Measurements from ENCODE around the gene SORL1-AS1.
A peak's percentile ranks its signal among the peaks of the same experiment; 100 is the strongest.
"Not testable (repeated sequence)": the region's sequence is repeated elsewhere in the genome, so short reads cannot be mapped to it uniquely, and the experiment has no call there.

SORL1-AS1 gene

GRCh38 chr11:121485216-121485615 is 32.4 kb upstream of the SORL1-AS1 start:
- no peak overlapping the region for H3K4me3 ChIP-seq (ENCODE audit: low read depth, low read length)
- H3K9ac ChIP-seq (ENCODE audit: low read length): no peak overlapping the region
- no peak overlapping the region for H3K27ac ChIP-seq (ENCODE audit: low read depth, low read length)
- no peaks in the 10 kb centered on the region for H3K9me3 ChIP-seq (ENCODE audit: control insufficient read depth, insufficient read depth, low read depth, low read length)
- peaks cover 31% of the 10 kb centered on the region for H3K36me3 ChIP-seq (ENCODE audit: control insufficient read depth, insufficient read depth, low read length)
- H3K27me3 ChIP-seq (ENCODE audit: control insufficient read depth, insufficient read depth, low read length): no peaks in the 10 kb centered on the region
- peaks cover 20% of the 10 kb centered on the region for H3K4me1 ChIP-seq (ENCODE audit: control insufficient read depth, insufficient read depth, low read length)

GRCh38 chr11:121483805-121484480 is 31.2 kb upstream of the SORL1-AS1 start:
- Histone ChIP-seq H3K36me3 (ENCODE audit: control insufficient read depth, insufficient read depth, low read length) (peaks cover 20% of the 10 kb centered on the region), H3K9ac (ENCODE audit: low read length) (no peak overlapping the region), H3K4me1 (ENCODE audit: control insufficient read depth, insufficient read depth, low read length) (peaks cover 32% of the 10 kb centered on the region), H3K27ac (ENCODE audit: low read depth, low read length) (no peak overlapping the region; the same call in 1 of the 2 replicates), H3K9me3 (ENCODE audit: control insufficient read depth, insufficient read depth, low read depth, low read length) (no peaks in the 10 kb centered on the region), H3K27me3 (ENCODE audit: control insufficient read depth, insufficient read depth, low read length) (no peaks in the 10 kb centered on the region), H3K4me3 (ENCODE audit: low read depth, low read length) (no peak overlapping the region)

- H3K9ac ChIP-seq (ENCODE audit: low read length): peak overlapping the region; percentile 39
- H3K9me3 ChIP-seq (ENCODE audit: control insufficient read depth, insufficient read depth, low read depth, low read length): no peaks in the 10 kb centered on the region
- H3K27ac ChIP-seq (ENCODE audit: low read depth, low read length): peak overlapping the region; percentile 36; the same call in 1 of the 2 replicates
- peaks cover 43% of the 10 kb centered on the region for H3K4me1 ChIP-seq (ENCODE audit: control insufficient read depth, insufficient read depth, low read length)
- no peaks in the 10 kb centered on the region for H3K27me3 ChIP-seq (ENCODE audit: control insufficient read depth, insufficient read depth, low read length)
- H3K36me3 ChIP-seq (ENCODE audit: control insufficient read depth, insufficient read depth, low read length): peaks cover 15% of the 10 kb centered on the region; the same call in 1 of the 2 replicates
- H3K4me3 ChIP-seq (ENCODE audit: low read depth, low read length): no peak overlapping the region
Observed at GRCh38 chr11:121482231-121483129, 29.7 kb upstream of the SORL1-AS1 start.

GRCh38 chr11:121481484-121482230 is 28.9 kb upstream of the SORL1-AS1 start:
- H3K9ac ChIP-seq (ENCODE audit: low read length): not testable (repeated sequence)

GRCh38 chr11:121479698-121480238 is 27.0 kb upstream of the SORL1-AS1 start:
- Histone ChIP-seq H3K27ac (ENCODE audit: low read depth, low read length) (peak overlapping the region; percentile 0), H3K4me3 (ENCODE audit: low read depth, low read length) (peak overlapping the region; percentile 6; the same call in 1 of the 2 replicates), H3K9me3 (ENCODE audit: control insufficient read depth, insufficient read depth, low read depth, low read length) (no peaks in the 10 kb centered on the region), H3K4me1 (ENCODE audit: control insufficient read depth, insufficient read depth, low read length) (peaks cover 53% of the 10 kb centered on the region), H3K36me3 (ENCODE audit: control insufficient read depth, insufficient read depth, low read length) (peaks cover 13% of the 10 kb centered on the region; the same call in 1 of the 2 replicates), H3K27me3 (ENCODE audit: control insufficient read depth, insufficient read depth, low read length) (no peaks in the 10 kb centered on the region), H3K9ac (ENCODE audit: low read length) (no peak overlapping the region)

More at GRCh38 chr11:121481484-121482230, 28.9 kb upstream of the SORL1-AS1 start:
- not testable (repeated sequence) for H3K4me3 ChIP-seq (ENCODE audit: low read depth, low read length); H3K27me3 ChIP-seq (ENCODE audit: control insufficient read depth, insufficient read depth, low read length); H3K9me3 ChIP-seq (ENCODE audit: control insufficient read depth, insufficient read depth, low read depth, low read length)
- Histone ChIP-seq H3K27ac (ENCODE audit: low read depth, low read length) (peak overlapping the region; percentile 36; the same call in 1 of the 2 replicates), H3K36me3 (ENCODE audit: control insufficient read depth, insufficient read depth, low read length) (peaks cover 15% of the 10 kb centered on the region; the same call in 1 of the 2 replicates), H3K4me1 (ENCODE audit: control insufficient read depth, insufficient read depth, low read length) (peaks cover 48% of the 10 kb centered on the region)

- Histone ChIP-seq H3K9ac (ENCODE audit: low read length) (peak overlapping the region; percentile 6), H3K4me1 (ENCODE audit: control insufficient read depth, insufficient read depth, low read length) (peaks cover 53% of the 10 kb centered on the region), H3K27ac (ENCODE audit: low read depth, low read length) (peak overlapping the region; percentile 0), H3K36me3 (ENCODE audit: control insufficient read depth, insufficient read depth, low read length) (peaks cover 10% of the 10 kb centered on the region; the same call in 1 of the 2 replicates), H3K27me3 (ENCODE audit: control insufficient read depth, insufficient read depth, low read length) (no peaks in the 10 kb centered on the region), H3K9me3 (ENCODE audit: control insufficient read depth, insufficient read depth, low read depth, low read length) (no peaks in the 10 kb centered on the region), H3K4me3 (ENCODE audit: low read depth, low read length) (peak overlapping the region; percentile 8)
Observed at GRCh38 chr11:121478895-121479697, 26.3 kb upstream of the SORL1-AS1 start.

GRCh38 chr11:121478226-121478894 is 25.6 kb upstream of the SORL1-AS1 start:
- peak overlapping the region; percentile 0 for H3K27ac ChIP-seq (ENCODE audit: low read depth, low read length)
- H3K4me3 ChIP-seq (ENCODE audit: low read depth, low read length): peak overlapping the region; percentile 8
- H3K9ac ChIP-seq (ENCODE audit: low read length): peak overlapping the region; percentile 6
- H3K36me3 ChIP-seq (ENCODE audit: control insufficient read depth, insufficient read depth, low read length): peaks cover 6% of the 10 kb centered on the region; the same call in 1 of the 2 replicates
- H3K9me3 ChIP-seq (ENCODE audit: control insufficient read depth, insufficient read depth, low read depth, low read length): no peaks in the 10 kb centered on the region
- H3K4me1 ChIP-seq (ENCODE audit: control insufficient read depth, insufficient read depth, low read length): peaks cover 50% of the 10 kb centered on the region
- no peaks in the 10 kb centered on the region for H3K27me3 ChIP-seq (ENCODE audit: control insufficient read depth, insufficient read depth, low read length)

GRCh38 chr11:121476379-121477032 is 23.7 kb upstream of the SORL1-AS1 start:
- H3K9me3 ChIP-seq (ENCODE audit: control insufficient read depth, insufficient read depth, low read depth, low read length): no peaks in the 10 kb centered on the region
- no peak overlapping the region for H3K9ac ChIP-seq (ENCODE audit: low read length)
- H3K4me1 ChIP-seq (ENCODE audit: control insufficient read depth, insufficient read depth, low read length): peaks cover 40% of the 10 kb centered on the region
- H3K4me3 ChIP-seq (ENCODE audit: low read depth, low read length): no peak overlapping the region
- no peak overlapping the region for H3K27ac ChIP-seq (ENCODE audit: low read depth, low read length)
- no peaks in the 10 kb centered on the region for H3K27me3 ChIP-seq (ENCODE audit: control insufficient read depth, insufficient read depth, low read length)
- peaks cover 6% of the 10 kb centered on the region; the same call in 1 of the 2 replicates for H3K36me3 ChIP-seq (ENCODE audit: control insufficient read depth, insufficient read depth, low read length)

- no peak overlapping the region for H3K4me3 ChIP-seq (ENCODE audit: low read depth, low read length)
- H3K27ac ChIP-seq (ENCODE audit: low read depth, low read length): no peak overlapping the region
- H3K9ac ChIP-seq (ENCODE audit: low read length): no peak overlapping the region
- no peaks in the 10 kb centered on the region for H3K27me3 ChIP-seq (ENCODE audit: control insufficient read depth, insufficient read depth, low read length)
- H3K36me3 ChIP-seq (ENCODE audit: control insufficient read depth, insufficient read depth, low read length): peaks cover 23% of the 10 kb centered on the region; the same call in 1 of the 2 replicates
- H3K4me1 ChIP-seq (ENCODE audit: control insufficient read depth, insufficient read depth, low read length): peaks cover 37% of the 10 kb centered on the region
- no peaks in the 10 kb centered on the region for H3K9me3 ChIP-seq (ENCODE audit: control insufficient read depth, insufficient read depth, low read depth, low read length)
Observed at GRCh38 chr11:121474680-121475079, 21.9 kb upstream of the SORL1-AS1 start.

Measured in HUES6 (cell line).